ENCODE results near the gene SYT11. TPM values are rescaled to one million over a fixed set of nuclear protein-coding genes. Genes with fewer than 3 reads are reported as not detected.
A peak's percentile ranks its signal among the peaks of the same experiment; 100 is the strongest.
"Not testable (repeated sequence)": the region's sequence is repeated elsewhere in the genome, so short reads cannot be mapped to it uniquely, and the experiment has no call there.

Gene SYT11
- 7.4 and 12.8 TPM in 2 replicates for total RNA-seq (2014; rRNA removed; shearing (Covaris generic))

GRCh38 chr1:155859234-155859829 is at the start of gene SYT11:
SYT11 (plus strand) TSS chr1:155859567; CDS start chr1:155859762, 195 bp downstream.
- peak; percentile 96 for DNase-seq (ENCODE audit: low read depth)

GRCh38 chr1:155812878-155813277 is 46.5 kb upstream of the SYT11 start:
- no peak for DNase-seq (ENCODE audit: low read depth)

GRCh38 chr1:155813672-155814071 is 45.7 kb upstream of the SYT11 start:
- DNase-seq (ENCODE audit: low read depth) = no peak

- DNase-seq (ENCODE audit: low read depth) = no peak
Observed at GRCh38 chr1:155816351-155816750, 43.0 kb upstream of the SYT11 start.

- no peak for DNase-seq (ENCODE audit: low read depth)
Observed at GRCh38 chr1:155827450-155827849, 31.9 kb upstream of the SYT11 start.

- no peak for DNase-seq (ENCODE audit: low read depth)
Observed at GRCh38 chr1:155831279-155831976, 27.9 kb upstream of the SYT11 start.

- no peak for DNase-seq (ENCODE audit: low read depth)
Observed at GRCh38 chr1:155833665-155834295, 25.6 kb upstream of the SYT11 start.

GRCh38 chr1:155834296-155834926 is 25.0 kb upstream of the SYT11 start:
- no peak for DNase-seq (ENCODE audit: low read depth)

GRCh38 chr1:155834927-155835399 is 24.4 kb upstream of the SYT11 start:
- not testable (repeated sequence) for DNase-seq (ENCODE audit: low read depth)

- DNase-seq (ENCODE audit: low read depth) = no peak
Observed at GRCh38 chr1:155835548-155835947, 23.8 kb upstream of the SYT11 start.

- DNase-seq (ENCODE audit: low read depth) = no peak
Observed at GRCh38 chr1:155840386-155840785, 19.0 kb upstream of the SYT11 start.

- no peak for DNase-seq (ENCODE audit: low read depth)
Observed at GRCh38 chr1:155844860-155845421, 14.4 kb upstream of the SYT11 start.

GRCh38 chr1:155847823-155848529 is 11.4 kb upstream of the SYT11 start:
- no peak for DNase-seq (ENCODE audit: low read depth)

GRCh38 chr1:155850345-155850744 is 9.0 kb upstream of the SYT11 start:
- no peak for DNase-seq (ENCODE audit: low read depth)

GRCh38 chr1:155856257-155856974 is 3.0 kb upstream of the SYT11 start:
- DNase-seq (ENCODE audit: low read depth) = no peak

- DNase-seq (ENCODE audit: low read depth) = peak; percentile 97
Observed at GRCh38 chr1:155856975-155857930, 2.1 kb upstream of the SYT11 start, which contains the start of gene GON4L. GON4L (minus strand) TSS chr1:155857214; CDS start chr1:155853780, 3,434 bp downstream.

GRCh38 chr1:155858800-155859233 is 550 bp upstream of the SYT11 start:
- no peak for DNase-seq (ENCODE audit: low read depth)

GRCh38 chr1:155859881-155860871 is 809 bp downstream of the SYT11 start:
- peak; percentile 89 for DNase-seq (ENCODE audit: low read depth)

All from Daoy (cell line).